ENCODE measurements around the gene ADCYAP1R1. TPM values are rescaled to one million over a fixed set of nuclear protein-coding genes. Genes with fewer than 3 reads are reported as not detected.

ADCYAP1R1 gene
- total RNA-seq, 1 experiment from 2014 or later = 8.9 TPM

DNA sequence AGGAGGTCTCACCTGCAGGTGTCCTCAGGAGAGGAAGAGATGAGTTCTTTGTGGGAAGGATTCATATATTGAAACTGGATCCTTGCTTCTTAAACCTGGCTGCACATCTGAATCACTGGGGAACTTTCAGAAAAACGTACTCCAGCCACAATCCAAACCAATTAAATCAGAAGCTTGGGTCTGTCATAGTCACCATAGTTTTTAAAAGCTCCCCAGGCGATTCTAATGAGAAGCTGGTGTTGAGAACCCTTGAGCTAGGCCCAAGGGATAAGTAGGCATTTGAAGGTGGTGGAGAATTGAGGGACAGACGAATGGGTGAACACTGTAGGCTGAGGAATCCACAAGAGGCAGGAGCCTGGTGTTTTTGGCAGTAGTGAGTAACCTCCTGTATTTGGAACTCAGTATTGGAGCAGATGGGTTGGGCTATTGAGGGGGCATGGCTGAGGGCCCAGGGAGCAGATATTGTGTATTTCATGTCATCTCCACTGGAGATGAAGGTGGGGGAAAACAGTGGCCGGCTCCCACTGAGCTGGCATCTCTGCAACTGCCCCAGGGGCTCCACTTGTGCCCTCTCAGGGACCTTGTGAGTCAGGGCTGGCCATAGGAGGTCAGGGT lies 14.5 kb downstream of the ADCYAP1R1 start:
- Histone ChIP-seq H3K23me2 (ENCODE audit: insufficient read length, low read depth, low read length, poor library complexity, severe bottlenecking) (no peaks in the 10 kb centered on the region), H3T11ph (ENCODE audit: low read length) (no peak overlapping the region), H2BK120ac (ENCODE audit: low read depth, low read length, poor library complexity, severe bottlenecking) (no peak overlapping the region), H2AK5ac (ENCODE audit: insufficient read length, low read length) (no peak overlapping the region), H4K20me1 (ENCODE audit: control insufficient read depth, insufficient read depth, insufficient read length) (no peaks in the 10 kb centered on the region), H2BK20ac (ENCODE audit: low read depth, low read length, poor library complexity, severe bottlenecking) (no peak overlapping the region), H3K23ac (ENCODE audit: insufficient read length, low read depth, low read length) (no peak overlapping the region), H3K18ac (ENCODE audit: insufficient read length, low read depth, low read length) (no peak overlapping the region), H4K8ac (replicated peaks; ENCODE audit: insufficient read length, low read depth, low read length) (no peak overlapping the region), H2BK15ac (ENCODE audit: low read depth, low read length) (no peak overlapping the region), H3K27me3 (ENCODE audit: insufficient read depth, low read length) (no peaks in the 10 kb centered on the region), H2BK5ac (ENCODE audit: insufficient read length, low read length) (no peak overlapping the region), H2BK12ac (ENCODE audit: insufficient read length, low read depth, low read length) (no peak overlapping the region), H3K79me1 (ENCODE audit: insufficient read depth, low read depth, low read length, poor library complexity, severe bottlenecking) (no peaks in the 10 kb centered on the region), H4K91ac (ENCODE audit: insufficient read length, low read depth, low read length) (no peak overlapping the region), H3K27ac (ENCODE audit: insufficient read length, low read depth, low read length) (no peak overlapping the region), H3K79me2 (ENCODE audit: insufficient read depth, low read length) (no peaks in the 10 kb centered on the region), H3K14ac (ENCODE audit: insufficient read depth, low read length) (no peak overlapping the region), H3K4ac (ENCODE audit: low read depth, low read length) (no peak overlapping the region), H3K56ac (ENCODE audit: insufficient read length, low read depth, low read length) (no peak overlapping the region), H3K4me1 (ENCODE audit: insufficient read depth, low read length) (no peaks in the 10 kb centered on the region), H3K9ac (ENCODE audit: extremely low read depth, insufficient read length, low read length) (no peak overlapping the region), H2AFZ (ENCODE audit: low read length) (no peak overlapping the region), H4K5ac (ENCODE audit: insufficient read length, low read depth, low read length) (no peak overlapping the region), H3K9me3 (ENCODE audit: control insufficient read depth, low read depth, low read length) (no peaks in the 10 kb centered on the region), H3K4me2 (ENCODE audit: insufficient read depth, insufficient read length, low read length) (no peak overlapping the region)
- no CpG with 5 or more reads among the region's 4 CpGs for WGBS (ENCODE audit: extremely low coverage, insufficient read length, low lambda C conversion rate)
- Mint-ChIP-seq H3K27ac (no peak overlapping the region), H3K36me3 (ENCODE audit: insufficient read depth in 1 of 3, low read depth in 3 of 3) (peaks cover 0 to 2% (median 0%) of the 10 kb centered on the region in 3 experiments; a peak in 1 of 7 replicates), H3K9me3 (no peaks in the 10 kb centered on the region), H3K4me1 (peaks cover 0 to 7% of the 10 kb centered on the region in 2 experiments; a peak in 3 of 4 replicates), H3K4me3 (no peak overlapping the region), H3K27me3 (ENCODE audit: low read depth) (peaks cover 1% of the 10 kb centered on the region; the same call in 1 of the 2 replicates)
- no peak for DNase-seq
- TF ChIP-seq, protein P1, sequence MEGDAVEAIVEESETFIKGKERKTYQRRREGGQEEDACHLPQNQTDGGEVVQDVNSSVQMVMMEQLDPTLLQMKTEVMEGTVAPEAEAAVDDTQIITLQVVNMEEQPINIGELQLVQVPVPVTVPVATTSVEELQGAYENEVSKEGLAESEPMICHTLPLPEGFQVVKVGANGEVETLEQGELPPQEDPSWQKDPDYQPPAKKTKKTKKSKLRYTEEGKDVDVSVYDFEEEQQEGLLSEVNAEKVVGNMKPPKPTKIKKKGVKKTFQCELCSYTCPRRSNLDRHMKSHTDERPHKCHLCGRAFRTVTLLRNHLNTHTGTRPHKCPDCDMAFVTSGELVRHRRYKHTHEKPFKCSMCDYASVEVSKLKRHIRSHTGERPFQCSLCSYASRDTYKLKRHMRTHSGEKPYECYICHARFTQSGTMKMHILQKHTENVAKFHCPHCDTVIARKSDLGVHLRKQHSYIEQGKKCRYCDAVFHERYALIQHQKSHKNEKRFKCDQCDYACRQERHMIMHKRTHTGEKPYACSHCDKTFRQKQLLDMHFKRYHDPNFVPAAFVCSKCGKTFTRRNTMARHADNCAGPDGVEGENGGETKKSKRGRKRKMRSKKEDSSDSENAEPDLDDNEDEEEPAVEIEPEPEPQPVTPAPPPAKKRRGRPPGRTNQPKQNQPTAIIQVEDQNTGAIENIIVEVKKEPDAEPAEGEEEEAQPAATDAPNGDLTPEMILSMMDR (conservative IDR thresholded peaks at IDR 0.05) = no peak
